Kidney (tissue), 14 donors: Measurements from ENCODE around the gene ZFAND3. TPM values are rescaled to one million over a fixed set of nuclear protein-coding genes. Genes with fewer than 3 reads are reported as not detected.

Experiments
- DNase-seq, 5 donors: peaks; one replicate each; pipeline ENCODE4 v3.0.0-alpha.2; 2013 to 2020
- FAIRE-seq: peaks from 2 replicates; lab custom pipeline; 2012; peaks lifted over from hg19 to GRCh38; lab: Jason Lieb, UNC
- H3K27ac ChIP-seq, 2 donors: one replicate each; pipeline ENCODE4 v1.7.0; 2013; ENCODE audit warnings: low read depth in 2 of 2, low read length in 2 of 2, inconsistent platforms in 1 of 2
- H3K27me3 ChIP-seq: one replicate; pipeline ENCODE4 v1.7.1; 2013; ENCODE audit warnings: low read length, inconsistent platforms; ENCODE audit not compliant: control insufficient read depth, insufficient read depth
- H3K36me3 ChIP-seq, 3 donors: one replicate each; pipeline versions ENCODE4 v1.7.0 to v1.7.1; 2013; ENCODE audit warnings: low read length in 3 of 3, control low read depth in 1 of 3, inconsistent platforms in 1 of 3; ENCODE audit not compliant: insufficient read depth in 3 of 3, control insufficient read depth in 2 of 3
- H3K4me1 ChIP-seq, 3 donors: one replicate each; pipeline versions ENCODE4 v1.7.0 to v1.7.1; 2013; ENCODE audit warnings: low read length in 3 of 3, inconsistent platforms in 1 of 3, low read depth in 1 of 3; ENCODE audit not compliant: control insufficient read depth in 2 of 3, insufficient read depth in 2 of 3
- H3K4me3 ChIP-seq, 3 donors: one replicate each; pipeline versions ENCODE4 v1.7.0 to v1.8.1; 2013; ENCODE audit warnings: low read length in 3 of 3, control low read depth in 1 of 3, inconsistent platforms in 1 of 3
- H3K9ac ChIP-seq, 3 donors: one replicate each; pipeline versions ENCODE4 v1.7.0 to v1.7.1; 2013; ENCODE audit warnings: low read length in 3 of 3, control low read depth in 1 of 3, inconsistent platforms in 1 of 3
- H3K9me3 ChIP-seq, 3 donors: one replicate each; pipeline versions ENCODE4 v1.7.0 to v1.7.1; 2013; ENCODE audit warnings: low read length in 3 of 3, control low read depth in 1 of 3, inconsistent platforms in 1 of 3; ENCODE audit not compliant: control insufficient read depth in 2 of 3, insufficient read depth in 1 of 3
- CTCF ChIP-seq: IDR thresholded peaks from 3 replicates; pipeline ENCODE4 v1.5.1; 2012; ENCODE audit warnings: mild to moderate bottlenecking, moderate library complexity, borderline replicate concordance; ENCODE audit not compliant: insufficient read depth; ENCODE audit errors: extremely low read depth
- intact Hi-C: fragments of 100-400 bp; cut with DNase I; formaldehyde crosslinking; loops from one replicate; pipeline ENCODE4 v1.11.1; 2022
- polyA plus RNA-seq: library from polyadenylated mRNA; stranded (reverse); fragments of 350-450 nt; fragmentation: Illumina TruSeq; extraction: RNeasy Lipid Tissue Mini Kit (QIAGEN cat#74804); gene quantifications from one replicate; pipeline ENCODE4 v1.2.3, GENCODE V29; 2014; ENCODE audit warnings: low read depth, low replicate concordance; ENCODE audit not compliant: insufficient read depth
- total RNA-seq: library from RNA; stranded (reverse); fragmentation: NEBNext Ultra II Directional; extraction: Animal tissue kit (Norgen Biotek cat#: 25700); gene quantifications from one replicate; pipeline ENCODE4 v1.2.1, GENCODE V29; 2021
- donor health status: control.
- donor health status: control.
- donor health status: control.
- donor health status: control.
- donor health status: control.
- donor health status: DM: yes; HTN: yes; CAD: no.
- donor health status: Normal renal cell carcinoma (clear cell type).

Gene ZFAND3
- total and polyA plus RNA-seq, 2 donors from 2014 or later = 44.6 to 104 TPM

GRCh38 chr6:37835923-37836322 is 16.4 kb downstream of the ZFAND3 start:
- Histone ChIP-seq H3K4me3 (no peak overlapping the region), H3K27ac (no peak overlapping the region), H3K36me3 (no peaks in the 10 kb centered on the region), H3K9ac (no peak overlapping the region), H3K4me1 (peaks cover 0 to 14% (median 8%) of the 10 kb centered on the region in 3 donors), H3K9me3 (no peaks in the 10 kb centered on the region), H3K27me3 (no peaks in the 10 kb centered on the region)
- no peak for TF ChIP-seq CTCF
- DNase-seq (no peak), FAIRE-seq (no peak)
- intact Hi-C loops = no loop called here

DNA sequence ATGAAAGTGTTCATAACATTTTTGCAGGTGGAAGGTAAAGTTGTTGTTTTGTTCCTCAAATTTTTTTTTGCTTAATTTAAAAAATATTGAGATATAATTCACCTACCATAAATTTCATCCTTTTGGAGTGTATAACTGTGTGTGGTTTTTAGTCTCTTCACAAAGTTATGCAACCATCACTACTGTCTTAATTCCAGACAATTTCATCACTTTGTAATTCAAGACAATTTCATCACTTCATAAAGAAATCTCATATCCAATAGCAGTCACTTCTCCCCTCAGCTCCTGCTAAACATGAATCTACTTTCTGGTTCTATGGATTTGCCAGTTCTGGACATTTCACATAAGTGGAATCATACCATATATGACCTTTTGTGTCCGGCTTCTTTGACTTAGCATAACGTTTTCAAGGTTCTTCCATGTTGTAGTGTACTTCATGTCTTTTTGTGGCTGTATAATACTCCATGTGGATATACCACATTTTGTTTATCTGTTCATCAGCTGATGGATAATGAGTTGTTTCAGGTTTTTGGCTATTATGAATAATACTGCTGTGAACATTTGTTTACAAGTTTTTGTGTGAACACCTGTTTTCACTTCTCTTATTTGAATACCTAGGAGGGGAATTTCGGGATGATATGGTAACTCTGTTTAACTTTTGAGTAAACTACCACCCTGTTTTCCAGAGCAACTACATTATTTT is 18.8 kb downstream of the ZFAND3 start:
- Histone ChIP-seq H3K27me3 (no peaks in the 10 kb centered on the region), H3K9ac (no peak overlapping the region), H3K4me3 (no peak overlapping the region), H3K27ac (no peak overlapping the region), H3K4me1 (peaks cover 0 to 6% (median 0%) of the 10 kb centered on the region in 3 donors), H3K36me3 (no peaks in the 10 kb centered on the region), H3K9me3 (no peaks in the 10 kb centered on the region)
- TF ChIP-seq CTCF = no peak
- DNase-seq = no peak
- no peak for FAIRE-seq
- intact Hi-C loops = no loop called here

DNA sequence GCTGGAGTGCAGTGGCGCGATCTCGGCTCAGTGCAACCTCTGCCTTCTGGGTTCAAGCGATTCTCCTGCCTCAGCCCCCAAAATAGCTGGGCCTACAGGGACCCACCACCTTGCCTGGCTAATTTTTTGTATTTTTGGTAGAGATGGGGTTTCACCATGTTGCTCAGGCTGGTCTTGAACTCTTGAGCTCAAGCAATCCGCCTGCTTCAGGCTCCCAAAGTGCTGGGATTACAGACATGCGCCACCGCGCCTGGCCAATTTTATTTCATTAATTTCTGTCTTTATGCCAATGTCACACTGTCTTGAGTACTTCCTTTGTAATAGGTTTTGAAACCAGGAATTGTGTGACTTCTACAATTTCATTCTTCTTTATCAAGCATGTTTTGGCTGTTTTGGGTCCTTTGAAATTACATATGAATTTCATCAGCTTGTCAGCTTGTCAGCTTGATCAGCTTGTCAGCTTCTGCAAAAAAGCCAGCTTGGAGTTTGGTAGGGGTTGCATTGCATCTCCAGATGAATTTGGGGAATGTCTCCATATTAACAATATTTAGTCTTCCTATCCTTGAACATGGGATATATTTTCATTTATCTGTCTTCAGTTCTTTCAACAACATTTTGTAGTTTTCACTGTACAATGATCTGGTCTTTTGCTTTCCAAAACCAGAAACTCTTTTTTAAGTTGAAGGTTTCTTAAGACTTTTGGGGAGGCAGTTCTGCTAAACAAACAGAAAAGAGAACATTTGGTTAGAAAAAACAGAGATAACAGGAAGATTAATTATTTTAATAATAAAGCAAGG is 20.8 kb downstream of the ZFAND3 start:
- intact Hi-C loops = no loop called here
- H3K27me3 ChIP-seq = no peaks in the 10 kb centered on the region
- FAIRE-seq = no peak
- H3K36me3 ChIP-seq = no peaks in the 10 kb centered on the region
- no peak overlapping the region for H3K9ac ChIP-seq
- H3K4me1 ChIP-seq = peaks cover 0 to 6% (median 3%) of the 10 kb centered on the region in 3 donors
- DNase-seq = no peak
- no peak for TF ChIP-seq CTCF
- no peaks in the 10 kb centered on the region for H3K9me3 ChIP-seq
- H3K4me3 ChIP-seq = no peak overlapping the region
- no peak overlapping the region for H3K27ac ChIP-seq
